Osteoblast (primary cell): ENCODE data around the gene CPXM2. TPM values are rescaled to one million over a fixed set of nuclear protein-coding genes. Genes with fewer than 3 reads are reported as not detected.

Source experiments
- DNase-seq: peaks from one replicate; pipeline ENCODE4 v3.0.0; 2011; ENCODE audit warnings: low spot score, mixed read lengths; ENCODE audit not compliant: insufficient read length; ENCODE audit errors: missing footprints
- H2AFZ ChIP-seq: 2 replicates; pipeline ENCODE4 v1.6.0; 2011; ENCODE audit warnings: mild to moderate bottlenecking, low read length
- H3K27ac ChIP-seq: 2 replicates; pipeline ENCODE4 v1.5.1; 2011; ENCODE audit warnings: mild to moderate bottlenecking, low read depth, low read length, moderate library complexity
- H3K27me3 ChIP-seq: 2 replicates; pipeline ENCODE4 v1.6.0; 2012; ENCODE audit warnings: mild to moderate bottlenecking, control low read depth, inconsistent platforms, low read length, moderate library complexity; ENCODE audit not compliant: insufficient read depth
- H3K36me3 ChIP-seq: 2 replicates; pipeline ENCODE4 v1.5.1; 2011; ENCODE audit warnings: mild to moderate bottlenecking, low read length, control low read depth, moderate library complexity; ENCODE audit not compliant: insufficient read depth
- H3K4me1 ChIP-seq: 2 replicates; pipeline ENCODE4 v1.5.1; 2011; ENCODE audit warnings: mild to moderate bottlenecking, low read length, control low read depth, moderate library complexity; ENCODE audit not compliant: insufficient read depth
- H3K4me2 ChIP-seq: 2 replicates; pipeline ENCODE4 v1.6.0; 2011; ENCODE audit warnings: mild to moderate bottlenecking, low read length; ENCODE audit not compliant: insufficient read depth
- H3K4me3 ChIP-seq: fragments of 200-600 bp; sonication (generic); 3 replicates; pipeline ENCODE4 v1.5.1; 2012; ENCODE audit warnings: mild to moderate bottlenecking, low read length, inconsistent platforms; ENCODE audit not compliant: insufficient read depth
- H3K79me2 ChIP-seq: 2 replicates; pipeline ENCODE4 v1.6.0; 2012; ENCODE audit warnings: mild to moderate bottlenecking, low read length, control low read depth, inconsistent platforms; ENCODE audit not compliant: insufficient read depth
- H3K9me3 ChIP-seq: 2 replicates; pipeline ENCODE4 v1.5.1; 2011; ENCODE audit warnings: low read depth, low read length, control low read depth
- H4K20me1 ChIP-seq: 2 replicates; pipeline ENCODE4 v1.6.0; 2012; ENCODE audit warnings: mild to moderate bottlenecking, low read length, control low read depth; ENCODE audit not compliant: insufficient read depth
- total RNA-seq: library from RNA; depleted of rRNA; stranded (reverse); fragments of >200 nt; gene quantifications from 2 replicates; pipeline ENCODE4 v1.2.3, GENCODE V29; 2012
- TF ChIP-seq, protein P1 (sequence below): IDR thresholded peaks from 2 replicates; pipeline ENCODE4 v1.5.1; 2011; ENCODE audit warnings: mild to moderate bottlenecking, low read depth, low read length, moderate library complexity; ENCODE audit errors: extremely low read depth

Gene CPXM2
- total RNA-seq, 1 donor, result 0.36 TPM

DNA sequence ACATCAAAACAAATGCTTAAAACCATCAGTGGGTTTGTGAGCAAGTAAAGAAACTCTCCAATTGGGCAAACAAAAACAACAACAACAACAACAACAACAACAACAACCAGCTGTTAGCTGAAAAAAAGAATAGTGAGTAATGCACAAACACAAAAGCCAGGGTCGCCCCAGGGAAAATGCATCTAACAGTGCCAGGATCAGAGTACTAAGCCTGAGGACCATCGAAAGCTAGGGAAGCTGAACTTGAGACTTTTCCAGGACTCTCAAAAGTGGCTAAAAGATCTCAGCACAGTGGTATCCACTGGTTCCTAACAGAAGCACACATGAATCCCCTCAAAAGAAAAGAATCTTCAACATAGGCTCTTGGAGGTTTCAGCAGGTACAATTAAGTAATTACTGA lies 83.3 kb downstream of the CPXM2 start:
- no peaks in the 10 kb centered on the region for H4K20me1 ChIP-seq
- H2AFZ ChIP-seq, result no peak overlapping the region
- H3K27me3 ChIP-seq, result no peaks in the 10 kb centered on the region
- TF ChIP-seq, protein P1, sequence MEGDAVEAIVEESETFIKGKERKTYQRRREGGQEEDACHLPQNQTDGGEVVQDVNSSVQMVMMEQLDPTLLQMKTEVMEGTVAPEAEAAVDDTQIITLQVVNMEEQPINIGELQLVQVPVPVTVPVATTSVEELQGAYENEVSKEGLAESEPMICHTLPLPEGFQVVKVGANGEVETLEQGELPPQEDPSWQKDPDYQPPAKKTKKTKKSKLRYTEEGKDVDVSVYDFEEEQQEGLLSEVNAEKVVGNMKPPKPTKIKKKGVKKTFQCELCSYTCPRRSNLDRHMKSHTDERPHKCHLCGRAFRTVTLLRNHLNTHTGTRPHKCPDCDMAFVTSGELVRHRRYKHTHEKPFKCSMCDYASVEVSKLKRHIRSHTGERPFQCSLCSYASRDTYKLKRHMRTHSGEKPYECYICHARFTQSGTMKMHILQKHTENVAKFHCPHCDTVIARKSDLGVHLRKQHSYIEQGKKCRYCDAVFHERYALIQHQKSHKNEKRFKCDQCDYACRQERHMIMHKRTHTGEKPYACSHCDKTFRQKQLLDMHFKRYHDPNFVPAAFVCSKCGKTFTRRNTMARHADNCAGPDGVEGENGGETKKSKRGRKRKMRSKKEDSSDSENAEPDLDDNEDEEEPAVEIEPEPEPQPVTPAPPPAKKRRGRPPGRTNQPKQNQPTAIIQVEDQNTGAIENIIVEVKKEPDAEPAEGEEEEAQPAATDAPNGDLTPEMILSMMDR, result no peak
- H3K4me2 ChIP-seq, result no peak overlapping the region
- no peaks in the 10 kb centered on the region for H3K79me2 ChIP-seq
- no peaks in the 10 kb centered on the region for H3K36me3 ChIP-seq
- no peak for DNase-seq
- no peaks in the 10 kb centered on the region for H3K9me3 ChIP-seq
- no peak overlapping the region for H3K27ac ChIP-seq
- H3K4me1 ChIP-seq, result no peaks in the 10 kb centered on the region
- H3K4me3 ChIP-seq, result no peak overlapping the region

DNA sequence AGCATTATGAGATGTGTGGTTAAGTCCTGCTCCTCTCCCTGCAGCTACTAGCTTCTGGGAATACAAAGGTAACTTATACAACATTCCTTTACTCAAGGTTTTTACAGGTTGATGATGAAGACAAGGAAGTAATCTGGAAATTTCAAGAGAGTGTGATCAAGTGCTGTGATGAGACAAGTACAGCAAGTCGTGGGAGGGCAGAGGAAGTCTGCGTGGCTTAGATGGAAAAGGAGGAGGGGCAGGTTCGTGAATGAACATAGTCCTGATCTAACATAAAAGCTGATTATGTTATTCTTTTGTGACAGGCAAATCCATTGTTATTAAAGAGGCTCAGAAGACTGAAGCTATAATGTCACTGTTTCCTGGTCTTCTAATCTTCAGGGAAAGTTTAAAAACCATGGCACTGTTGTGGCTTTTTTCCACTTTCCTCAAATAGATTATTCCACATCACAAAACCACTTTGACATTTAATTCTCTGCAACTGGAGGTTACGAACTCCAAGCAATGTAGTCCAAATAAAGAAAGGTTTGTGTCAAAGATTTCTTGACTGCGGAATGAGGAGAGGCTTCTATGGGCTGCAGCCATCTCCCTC lies 84.1 kb downstream of the CPXM2 start:
- Histone ChIP-seq H2AFZ (no peak overlapping the region), H3K27ac (no peak overlapping the region), H3K4me1 (no peaks in the 10 kb centered on the region), H3K4me2 (no peak overlapping the region), H3K4me3 (no peak overlapping the region), H4K20me1 (no peaks in the 10 kb centered on the region), H3K36me3 (no peaks in the 10 kb centered on the region), H3K79me2 (no peaks in the 10 kb centered on the region), H3K27me3 (no peaks in the 10 kb centered on the region), H3K9me3 (no peaks in the 10 kb centered on the region)
- TF ChIP-seq, protein P1, result no peak
- DNase-seq, result no peak

GRCh38 chr10:123804716-123805115 lies 86.9 kb downstream of the CPXM2 start:
- no peaks in the 10 kb centered on the region for H3K4me1 ChIP-seq
- H2AFZ ChIP-seq, result no peak overlapping the region
- H3K36me3 ChIP-seq, result no peaks in the 10 kb centered on the region
- H3K27me3 ChIP-seq, result no peaks in the 10 kb centered on the region
- H3K4me3 ChIP-seq, result no peak overlapping the region
- H3K27ac ChIP-seq, result no peak overlapping the region
- H3K79me2 ChIP-seq, result no peaks in the 10 kb centered on the region
- no peaks in the 10 kb centered on the region for H3K9me3 ChIP-seq
- no peak for DNase-seq
- H3K4me2 ChIP-seq, result no peak overlapping the region
- TF ChIP-seq, protein P1, result no peak
- no peaks in the 10 kb centered on the region for H4K20me1 ChIP-seq

GRCh38 chr10:123800821-123801220 lies 90.8 kb downstream of the CPXM2 start:
- H3K79me2 ChIP-seq, result no peaks in the 10 kb centered on the region
- no peaks in the 10 kb centered on the region for H3K36me3 ChIP-seq
- DNase-seq, result no peak
- H4K20me1 ChIP-seq, result no peaks in the 10 kb centered on the region
- H3K27me3 ChIP-seq, result no peaks in the 10 kb centered on the region
- no peak overlapping the region for H3K27ac ChIP-seq
- no peaks in the 10 kb centered on the region for H3K4me1 ChIP-seq
- H3K4me2 ChIP-seq, result no peak overlapping the region
- H3K9me3 ChIP-seq, result no peaks in the 10 kb centered on the region
- H3K4me3 ChIP-seq, result no peak overlapping the region
- TF ChIP-seq, protein P1, result no peak
- H2AFZ ChIP-seq, result no peak overlapping the region
